SH-SY5Y (cell line): ENCODE measurements around the gene ZNF521.

Experiments used
- GATA2 ChIP-seq: IDR thresholded peaks from 2 replicates; pipeline ENCODE4 v1.6.1; 2011; ENCODE audit warnings: mild to moderate bottlenecking, low read depth, low read length
- GATA3 ChIP-seq: IDR thresholded peaks from 2 replicates; pipeline ENCODE4 v1.6.1; 2011; ENCODE audit warnings: low read depth, mild to moderate bottlenecking, low read length, moderate library complexity

The ZNF521 gene

DNA sequence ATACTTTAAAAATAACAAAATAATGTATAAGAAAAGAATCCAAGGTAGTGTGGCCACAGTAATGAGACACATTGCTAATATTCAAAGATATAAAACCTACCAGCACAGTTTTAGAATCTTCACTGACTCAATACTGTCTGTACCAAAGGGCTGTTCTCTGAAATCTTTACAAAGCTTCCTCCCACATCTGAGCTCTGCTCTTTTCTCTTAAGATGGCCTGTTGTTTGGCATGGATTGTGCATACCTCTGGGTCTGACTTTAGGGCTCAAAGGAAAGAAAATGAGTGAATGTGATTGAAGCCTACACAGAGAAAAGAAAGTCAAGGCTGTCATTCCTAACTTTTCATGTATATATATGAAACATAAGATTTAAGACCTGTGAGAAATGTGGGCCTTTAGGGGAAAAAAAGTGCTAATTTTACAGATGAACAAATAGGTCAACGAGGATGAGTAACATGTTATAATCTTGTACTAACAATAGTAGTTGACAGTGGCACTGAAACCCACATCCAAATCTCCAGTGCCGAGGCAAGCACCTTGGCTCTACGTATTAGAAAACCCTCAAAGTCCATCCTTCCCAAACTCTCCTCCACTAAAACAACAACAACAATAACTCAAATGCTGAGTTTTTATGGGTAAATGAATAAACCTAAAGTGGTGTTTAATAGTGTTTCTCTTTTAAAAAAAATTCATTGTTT, 114.2 kb downstream of the ZNF521 start:
- TF ChIP-seq GATA2 = no peak
- no peak for TF ChIP-seq GATA3

DNA sequence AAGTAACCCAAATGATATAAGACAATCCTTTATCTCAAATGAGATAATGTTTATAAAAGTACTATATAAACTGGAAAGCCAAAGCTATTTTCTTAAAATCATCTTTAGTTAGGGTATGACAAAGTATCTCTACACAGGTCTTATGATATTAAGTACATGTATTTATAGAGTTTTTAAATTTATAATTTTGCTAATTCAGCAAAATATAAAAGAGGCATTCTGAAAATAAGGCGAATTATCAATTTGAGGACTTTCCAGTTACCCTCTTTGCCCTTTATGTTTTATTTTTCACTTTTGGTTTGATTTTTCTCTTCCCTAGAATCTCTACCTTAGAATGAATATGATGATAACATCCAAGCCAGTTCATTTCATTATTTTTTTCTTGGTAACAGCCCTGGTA, 115.2 kb downstream of the ZNF521 start:
- TF ChIP-seq GATA3 (no peak), GATA2 (no peak)

DNA sequence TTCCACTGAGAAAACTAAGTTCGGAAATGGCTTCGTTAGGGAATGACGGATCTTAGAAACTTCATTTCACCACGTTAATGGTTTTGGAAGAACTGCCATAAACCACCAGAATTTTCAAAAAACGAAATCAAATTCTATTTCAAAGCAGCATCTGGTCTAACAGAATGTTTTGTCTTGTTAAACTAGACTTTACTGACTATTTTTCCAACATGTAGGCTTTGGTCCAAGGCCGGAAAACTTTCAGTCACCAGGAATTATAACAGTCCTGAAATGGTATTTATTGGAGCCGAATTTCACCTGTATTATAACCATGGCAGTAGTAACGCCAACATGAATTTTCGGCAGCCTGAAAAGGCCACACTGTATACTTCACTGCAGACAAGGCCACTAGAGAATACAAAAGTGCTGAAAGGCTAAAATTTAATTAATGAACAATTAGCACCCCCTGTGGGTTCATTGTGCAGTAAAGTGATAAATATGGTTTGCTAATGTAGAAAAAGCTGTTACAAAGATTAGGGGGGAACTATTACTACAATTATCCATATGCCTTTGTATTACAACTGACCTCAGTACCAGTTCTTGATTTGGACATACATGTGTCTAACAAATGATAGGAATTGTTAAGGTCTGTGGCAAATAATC, 116.4 kb downstream of the ZNF521 start:
- TF ChIP-seq GATA3 (no peak), GATA2 (no peak)

DNA sequence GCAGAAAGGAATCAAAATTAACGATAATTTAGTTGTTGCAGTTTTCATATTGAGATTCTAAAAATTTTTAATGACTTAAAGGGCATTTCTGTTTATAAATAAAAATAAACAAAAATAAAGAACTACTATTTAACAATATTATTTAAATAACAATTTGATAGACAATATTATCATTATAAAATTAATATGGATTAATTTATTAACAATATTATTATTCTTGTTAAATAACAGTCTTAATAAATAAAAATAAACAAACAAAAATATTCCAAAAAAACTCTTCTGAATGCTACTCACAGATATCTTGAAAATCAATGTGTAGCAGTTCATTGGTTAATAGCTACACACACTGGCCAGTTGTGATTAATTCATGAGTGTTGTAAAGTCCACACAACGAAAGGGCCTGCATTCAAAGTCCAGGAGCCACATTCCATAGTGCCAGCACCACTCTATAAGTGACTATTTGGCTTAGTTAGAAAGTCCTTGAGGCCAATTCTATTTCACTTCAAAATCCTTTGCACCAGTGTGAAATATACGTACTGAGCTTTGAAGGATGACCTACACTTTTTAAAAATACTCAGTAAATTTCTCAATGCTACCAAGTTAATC, 117.1 kb downstream of the ZNF521 start:
- TF ChIP-seq GATA2 (no peak), GATA3 (no peak)

DNA sequence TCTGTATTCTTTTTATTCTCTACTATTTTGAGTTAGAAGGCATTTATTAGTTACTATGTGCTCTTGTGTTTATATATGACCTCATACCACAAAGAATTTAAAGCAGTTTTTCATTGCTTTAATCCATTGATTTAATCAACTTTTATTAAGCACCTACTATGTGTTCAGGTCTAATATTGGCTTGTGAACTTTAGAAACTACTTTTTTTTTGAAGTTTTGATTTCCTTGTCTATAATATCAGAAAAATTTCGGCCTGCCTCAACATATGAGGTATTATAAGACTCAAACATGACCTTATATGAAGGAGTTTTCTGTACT, 117.7 kb downstream of the ZNF521 start:
- TF ChIP-seq GATA3 (no peak), GATA2 (no peak)

DNA sequence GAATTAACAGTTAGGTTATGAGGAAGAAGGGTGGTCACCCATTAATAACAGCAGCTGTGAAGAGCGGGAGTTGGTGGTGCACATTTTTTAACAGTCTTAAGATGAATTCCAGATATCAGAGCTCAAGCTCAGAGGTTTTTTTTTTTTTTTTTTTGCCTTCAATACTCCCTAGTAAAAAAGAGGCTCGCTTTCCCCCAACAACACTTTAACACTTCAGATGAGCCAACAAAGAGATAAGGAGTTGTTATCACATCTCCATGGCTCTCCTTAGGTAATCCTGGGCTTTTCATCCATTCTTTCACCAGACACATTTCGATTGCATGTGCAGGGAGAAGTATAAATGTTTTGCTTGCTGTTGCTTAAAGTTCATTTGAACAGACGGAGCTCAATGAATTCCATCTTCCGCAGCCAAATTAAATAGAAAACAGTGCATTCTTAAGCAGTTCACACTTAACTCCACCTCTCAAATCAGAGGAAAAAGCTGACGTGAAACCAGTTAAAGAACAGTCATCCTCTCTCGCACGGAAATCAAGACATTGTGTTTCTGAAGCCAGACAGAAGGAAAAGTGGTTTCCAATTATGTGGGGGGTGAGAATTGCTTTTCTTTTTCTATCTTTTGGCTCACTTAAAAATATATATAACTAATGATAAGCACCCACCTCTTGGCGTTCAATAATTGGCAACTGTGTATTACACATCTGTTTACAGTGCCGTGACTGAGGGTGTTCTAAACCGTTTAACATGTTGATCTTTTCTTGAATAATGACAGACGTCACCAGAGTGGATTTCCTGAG, 118.2 kb downstream of the ZNF521 start:
- no peak for TF ChIP-seq GATA3
- no peak for TF ChIP-seq GATA2

DNA sequence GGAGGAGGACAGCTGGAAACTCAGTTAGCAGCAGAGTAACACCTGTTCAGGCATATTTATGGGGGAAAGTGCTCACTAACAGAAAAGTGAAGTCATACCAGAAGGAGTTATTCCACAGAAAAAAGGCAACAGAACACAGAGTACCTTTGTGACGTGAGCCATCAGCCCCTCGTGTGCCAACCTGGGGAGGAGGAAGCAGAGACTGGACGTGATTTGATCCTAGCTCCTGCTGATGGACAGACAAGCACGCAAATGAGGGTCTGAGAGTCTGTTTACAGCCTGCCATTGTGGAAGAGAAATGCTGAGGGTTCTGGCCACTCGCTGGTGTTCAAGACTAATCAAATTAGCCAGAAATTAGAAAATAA, 120.7 kb downstream of the ZNF521 start:
- TF ChIP-seq GATA2 (no peak), GATA3 (no peak)

DNA sequence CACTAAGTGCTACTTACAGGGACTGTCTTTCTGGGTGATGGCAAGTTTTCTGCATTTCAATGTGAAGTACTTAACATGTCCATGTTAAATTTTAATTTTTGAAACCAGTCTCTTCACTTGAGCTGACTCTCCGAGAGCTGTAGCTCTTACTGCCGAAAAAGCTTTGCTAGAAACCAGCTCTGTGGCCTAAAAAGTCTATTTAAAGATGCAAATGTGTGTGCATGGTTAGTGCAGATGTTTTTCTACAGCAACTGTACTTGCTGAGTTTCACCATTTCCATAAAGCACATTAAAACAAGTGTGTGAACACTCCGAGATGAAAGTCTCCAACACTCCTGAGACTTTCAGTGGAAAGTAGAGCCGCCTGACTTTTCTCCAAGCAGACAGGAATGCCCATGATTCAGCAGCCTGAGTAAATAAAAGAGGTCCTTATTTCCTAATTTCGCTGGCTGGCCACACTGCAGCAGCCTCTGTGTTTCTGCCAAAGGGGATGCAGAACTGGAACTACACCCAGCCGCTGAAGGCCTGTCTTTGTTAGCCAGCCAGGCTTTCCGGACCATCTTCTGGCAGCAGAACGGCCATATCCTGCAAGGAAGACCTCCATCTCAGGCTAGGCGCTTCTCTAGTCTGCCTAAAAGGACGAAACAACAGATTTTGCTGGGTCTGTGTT, 121.2 kb downstream of the ZNF521 start:
- no peak for TF ChIP-seq GATA3
- TF ChIP-seq GATA2 = no peak

DNA sequence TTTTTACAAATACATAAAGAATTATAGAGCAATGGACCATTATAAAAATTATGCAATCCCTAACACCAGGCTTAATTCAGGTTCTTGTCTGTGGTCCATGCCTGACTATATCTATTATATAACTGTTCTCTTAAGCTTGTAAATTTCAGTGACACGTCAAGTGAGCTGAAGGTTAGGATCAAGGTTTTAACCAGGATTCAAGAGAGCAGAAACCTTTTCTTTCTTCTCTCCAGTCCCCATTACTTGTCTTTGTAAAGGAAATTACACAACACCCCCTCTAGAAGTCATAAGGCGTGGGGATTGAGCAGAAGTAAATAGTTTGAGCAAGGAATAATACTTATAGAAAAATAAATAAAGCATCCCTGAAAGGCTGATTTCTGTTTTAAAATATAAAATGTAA, 122.0 kb downstream of the ZNF521 start:
- TF ChIP-seq GATA2 (no peak), GATA3 (no peak)

DNA sequence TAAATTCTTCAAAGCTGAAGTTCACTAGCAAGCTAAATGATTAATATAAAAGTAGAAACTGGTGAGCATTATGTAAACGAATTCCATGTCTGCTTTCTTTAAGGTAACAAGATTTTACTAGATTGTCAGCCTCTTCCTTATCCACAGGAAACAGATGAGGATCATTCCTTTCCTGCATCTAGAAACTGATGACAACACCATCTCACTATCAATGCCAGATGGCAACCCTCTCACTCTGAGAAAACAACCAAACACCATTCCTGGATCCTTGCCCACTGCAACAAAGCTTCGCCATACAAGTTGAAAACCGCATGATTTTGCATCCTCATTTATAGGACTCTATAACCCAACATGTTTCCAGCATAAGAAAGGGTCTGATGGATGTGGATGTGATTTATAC, 122.9 kb downstream of the ZNF521 start:
- TF ChIP-seq GATA3 (no peak), GATA2 (peak; percentile 42; the same call in 1 of the 2 replicates)

DNA sequence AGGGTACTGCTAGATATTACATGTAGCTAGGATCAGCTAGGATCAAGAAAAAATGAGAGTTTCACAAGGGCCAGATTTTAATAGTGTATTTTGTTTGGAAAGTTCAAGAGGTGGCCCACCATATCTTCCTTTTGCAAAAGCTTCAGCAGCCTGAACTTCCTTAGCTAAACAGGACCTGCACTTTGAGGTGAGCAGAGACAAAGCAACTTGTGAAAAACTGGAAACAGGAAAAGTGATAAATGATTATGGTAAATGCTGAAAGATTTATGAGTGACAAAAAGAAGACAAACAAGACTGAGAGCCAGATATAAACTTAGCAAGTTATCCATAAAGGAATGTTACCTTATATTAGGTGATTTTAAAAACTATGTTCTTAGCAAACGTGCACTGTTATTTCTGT, 123.6 kb downstream of the ZNF521 start:
- no peak for TF ChIP-seq GATA2

DNA sequence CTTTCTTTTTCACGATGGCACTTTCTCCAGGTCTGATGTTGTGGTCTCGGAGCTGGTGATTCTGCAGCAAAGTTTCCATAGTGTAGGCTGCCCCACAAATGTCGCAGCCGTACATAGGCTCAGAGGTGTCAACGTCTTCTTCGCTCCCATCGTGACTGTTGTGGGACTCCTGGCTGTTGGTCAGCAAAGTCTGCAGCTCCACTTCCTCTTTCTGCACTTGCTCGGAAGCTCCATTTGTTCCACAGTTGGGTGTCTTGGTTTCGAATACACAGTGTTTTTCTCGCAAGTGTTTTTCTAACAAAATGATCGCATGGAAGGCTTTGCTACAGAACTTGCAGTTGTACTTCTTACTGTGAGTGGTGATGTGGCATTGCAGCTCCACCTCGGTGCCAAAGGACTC, 126.8 kb downstream of the ZNF521 start:
- no peak for TF ChIP-seq GATA3
- no peak for TF ChIP-seq GATA2

DNA sequence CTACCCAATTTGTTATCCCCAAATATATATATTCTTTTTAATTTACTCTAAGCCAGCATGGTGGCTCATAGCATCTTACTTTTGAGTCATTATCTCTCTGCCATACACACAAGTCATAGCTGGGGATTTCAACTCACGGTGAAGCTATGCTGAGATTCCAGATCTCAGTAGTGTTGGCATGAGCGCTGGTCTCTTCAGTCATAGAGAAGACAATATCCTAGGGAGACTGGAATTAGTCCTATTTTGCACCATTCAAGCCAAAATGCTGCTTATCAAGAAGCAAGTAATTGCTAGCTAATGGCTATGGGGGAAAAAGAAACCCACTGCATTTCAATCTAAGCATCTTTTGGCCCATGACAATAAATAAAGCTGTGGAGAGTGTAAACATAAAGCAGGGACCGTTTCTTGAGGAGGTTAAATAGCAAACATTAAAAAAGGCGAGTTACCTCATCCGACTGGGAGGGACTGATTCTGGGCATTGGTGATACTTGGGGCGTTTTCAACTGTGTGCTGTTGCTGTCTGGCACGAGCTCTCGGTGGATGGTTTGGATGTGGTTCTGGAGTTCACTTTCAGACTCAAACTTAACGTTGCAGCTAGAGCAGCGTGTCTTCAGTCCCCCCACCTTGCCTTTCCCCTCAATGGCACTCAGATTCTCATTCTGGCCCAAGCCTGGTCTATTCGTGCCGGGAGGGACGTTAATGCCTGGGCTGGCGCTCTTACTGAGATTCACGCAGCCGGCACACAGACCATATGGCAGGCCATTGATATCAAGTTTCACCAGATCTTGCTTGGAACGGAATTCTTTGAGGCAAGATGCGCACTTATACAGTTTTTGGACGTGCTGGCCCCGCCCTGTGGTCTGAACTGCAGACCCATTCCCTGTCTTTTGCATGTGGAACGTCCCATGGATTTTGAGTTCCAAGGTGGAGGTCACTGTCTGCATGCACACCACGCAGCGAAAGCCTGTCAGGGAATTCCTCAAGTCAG, 127.8 kb downstream of the ZNF521 start:
- no peak for TF ChIP-seq GATA2
- no peak for TF ChIP-seq GATA3

DNA sequence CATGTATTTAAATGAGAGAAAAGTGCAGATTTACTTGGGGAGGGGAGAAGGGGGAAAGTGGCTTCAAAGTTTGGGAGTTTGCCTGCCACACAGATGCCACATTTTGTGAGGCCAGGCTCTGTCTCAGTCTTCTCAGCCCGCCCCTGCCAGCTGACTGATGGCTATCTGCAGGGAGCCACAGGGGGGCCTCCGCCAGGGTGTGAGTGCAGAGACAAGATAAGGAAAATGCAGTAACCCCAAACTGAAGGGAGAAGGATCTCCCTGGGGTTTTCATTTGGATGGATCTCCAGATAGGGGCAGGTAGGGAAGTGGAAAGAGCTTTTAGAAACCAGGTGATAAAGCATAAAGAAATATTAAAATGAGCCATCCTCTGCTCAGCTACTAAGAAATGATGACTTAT, 128.8 kb downstream of the ZNF521 start:
- TF ChIP-seq GATA3 (peak; percentile 81), GATA2 (peak; percentile 96)
